ENCODE measurements around the gene PDCD11.

- TF ChIP-seq CTCF (IDR thresholded peaks at IDR 0.05): no peak
- TF ChIP-seq POLR2A (IDR thresholded peaks at IDR 0.05): no peak
- no peak for TF ChIP-seq POLR2AphosphoS5 (IDR thresholded peaks at IDR 0.05)
Observed at GRCh38 chr10:103447187-103447586, 50.8 kb downstream of the PDCD11 start.

All from prostate gland (tissue), 2 donors.